ENCODE results near the gene PRXL2A. TPM values are rescaled to one million over a fixed set of nuclear protein-coding genes. Genes with fewer than 3 reads are reported as not detected.

PRXL2A gene
- total and polyA plus RNA-seq, 10 of the 15 experiments (the other 5 are each of a cell fraction or from before 2014, with no cell fraction given) = 2.8 to 15.6 (median 11.1) TPM

GRCh38 chr10:80453056-80453841 lies 44.9 kb downstream of the PRXL2A start:
- FAIRE-seq (no peak), ATAC-seq (no peak), DNase-seq (ENCODE audit: low read depth, low spot score) (no peak)
- ChIA-PET POLR2A (interaction anchor here (0.6 to 9.6 kb wide), 7 partner anchors 17 to 261 kb away, joined by 3 to 190 read pairs (median 3); no protein-coding TSS in a partner anchor), CTCF (interaction anchor here (0.6 to 21.3 kb wide), 9 partner anchors 9 to 185 kb away, joined by 3 to 852 read pairs (median 5); no protein-coding TSS in a partner anchor), RAD21 (ENCODE audit: unreplicated experiment) (interaction anchor here (0.7 to 12.4 kb wide), 9 partner anchors 9 to 51 kb away, joined by 3 to 432 read pairs (median 4); no protein-coding TSS in a partner anchor), SMC1A (ENCODE audit: uncharacterized antibody, unreplicated experiment) (interaction anchor here (0.9 to 36.0 kb wide), 7 partner anchors 9 to 97 kb away, joined by 3 to 1038 read pairs (median 5); no protein-coding TSS in a partner anchor)
- H3K4me3 ChIP-seq = no peak overlapping the region
- TSS peak; percentile 75 for BruUV-seq (replicated peaks)
- H3K4me1 ChIP-seq (ENCODE audit: control insufficient read depth, insufficient read depth, low read length) = peaks cover 43% of the 10 kb centered on the region
- peak overlapping the region; percentile 59; the same call in 1 of the 2 replicates for H3K9ac ChIP-seq (ENCODE audit: control insufficient read depth, insufficient read depth, low read length)
- WGBS (ENCODE audit: insufficient coverage, insufficient replicate concordance, low lambda C conversion rate, missing lambda C conversion rate) = 48% methylated on average over 23 of the region's 23 CpGs
- peaks cover 3% of the 10 kb centered on the region; the same call in 1 of the 3 replicates for H3K9me3 ChIP-seq (replicated peaks; ENCODE audit: control insufficient read depth, insufficient read depth, low read length)
- H4K20me1 ChIP-seq (ENCODE audit: control insufficient read depth, insufficient read depth) = no peaks in the 10 kb centered on the region
- no peak for TF ChIP-seq BCL11A (IDR thresholded peaks at IDR 0.05; ENCODE audit: low read depth, low read length)
- no peak for TF ChIP-seq RCOR1 (conservative IDR thresholded peaks at IDR 0.05; ENCODE audit: low read depth, low read length)
- TF ChIP-seq GATAD2B (conservative IDR thresholded peaks at IDR 0.05; ENCODE audit: low read depth) = 0 out of 2 replicates have a peak, but pooled peaks have one; percentile 34
- no peak for TF ChIP-seq ELK1 (IDR thresholded peaks at IDR 0.05; ENCODE audit: low read depth, low read length)
- TF ChIP-seq IKZF1 (conservative IDR thresholded peaks at IDR 0.05) = peak; percentile 38; the same call in 1 of the 2 replicates
- peak; percentile 21 to 38; a peak in 3 of 4 replicates for TF ChIP-seq IKZF2 (IDR thresholded peaks at IDR 0.05)
- TF ChIP-seq RELB (IDR thresholded peaks at IDR 0.05; ENCODE audit: low read depth) = peak; percentile 52; the same call in 1 of the 2 replicates
- H3K4me2 ChIP-seq (ENCODE audit: control insufficient read depth, insufficient read depth) = peak overlapping the region; percentile 81; the same call in 1 of the 2 replicates
- in situ Hi-C loops (cut with MboI) (no loop called here), intact Hi-C loops (cut with micrococcal nuclease; ENCODE audit: unreplicated experiment) (loop anchor here (10.0 kb wide), 1 partner anchor 652 kb away; no protein-coding TSS in a partner anchor)
- peaks cover 33% of the 10 kb centered on the region for H3K79me2 ChIP-seq (ENCODE audit: control insufficient read depth, insufficient read depth, low read length)
- H3K27ac ChIP-seq (ENCODE audit: control insufficient read depth, insufficient read depth) = no peak overlapping the region
- peak overlapping the region; percentile 65 for H2AFZ ChIP-seq (ENCODE audit: control insufficient read depth, low read depth, low read length)
- no peaks in the 10 kb centered on the region for H3K36me3 ChIP-seq (ENCODE audit: control insufficient read depth in 2 of 2, insufficient read depth in 2 of 2, low read length in 1 of 2)
- no peaks in the 10 kb centered on the region for H3K27me3 ChIP-seq (replicated peaks in 1 of 2; ENCODE audit: control insufficient read depth in 2 of 2, insufficient read depth in 2 of 2, low read length in 1 of 2)

Data from GM12878 (cell line).